ENCODE measurements around the gene KCNE3.

KCNE3 gene

GRCh38 chr11:74466916-74467885 is at the start of gene KCNE3:
Gene KCNE3 (minus strand): TSS chr11:74467549. CDS start chr11:74457563, 9,986 bp downstream.
- no peak for DNase-seq

GRCh38 chr11:74507582-74507981 is 40.2 kb upstream of the KCNE3 start:
- DNase-seq: no peak

GRCh38 chr11:74506823-74507222 is 39.5 kb upstream of the KCNE3 start:
- DNase-seq: no peak

- DNase-seq: no peak
These were observed 38.6 kb upstream of the KCNE3 start for GRCh38 chr11:74505911-74506310.

- no peak for DNase-seq
These were observed 36.8 kb upstream of the KCNE3 start for GRCh38 chr11:74504100-74504691.

- DNase-seq: no peak
These were observed 27.6 kb upstream of the KCNE3 start for GRCh38 chr11:74494916-74495315.

- peak; percentile 63 for DNase-seq
These were observed 26.7 kb upstream of the KCNE3 start for GRCh38 chr11:74493791-74494630.

GRCh38 chr11:74492974-74493790 is 25.8 kb upstream of the KCNE3 start, which contains the start of gene LIPT2:
Gene LIPT2 (minus strand): TSS chr11:74493724. CDS start chr11:74493703, 21 bp downstream.
- DNase-seq: peak; percentile 90

- DNase-seq: no peak
These were observed 24.7 kb upstream of the KCNE3 start for GRCh38 chr11:74492084-74492483.

GRCh38 chr11:74490941-74491340 is 23.6 kb upstream of the KCNE3 start:
- no peak for DNase-seq

- DNase-seq: no peak
These were observed 20.5 kb upstream of the KCNE3 start for GRCh38 chr11:74487875-74488274.

GRCh38 chr11:74485868-74486267 is 18.5 kb upstream of the KCNE3 start:
- DNase-seq: no peak

GRCh38 chr11:74480688-74481417 is 13.5 kb upstream of the KCNE3 start:
- no peak for DNase-seq

- DNase-seq: no peak
These were observed 12.4 kb upstream of the KCNE3 start for GRCh38 chr11:74479732-74480123.

- no peak for DNase-seq
These were observed 11.8 kb upstream of the KCNE3 start for GRCh38 chr11:74478877-74479731.

- DNase-seq: no peak
These were observed 9.2 kb upstream of the KCNE3 start for GRCh38 chr11:74476536-74476935.

- DNase-seq: no peak
These were observed 7.0 kb upstream of the KCNE3 start for GRCh38 chr11:74474316-74474715.

GRCh38 chr11:74473382-74474173 is 6.2 kb upstream of the KCNE3 start:
- DNase-seq: no peak

- no peak for DNase-seq
These were observed 4.5 kb upstream of the KCNE3 start for GRCh38 chr11:74471668-74472429.

Measured in NCI-H2171 (cell line).